K562 treated with DMSO at 1 percent for 48 hours (cell line): Measurements from ENCODE around the gene CEP192. TPM values are rescaled to one million over a fixed set of nuclear protein-coding genes. Genes with fewer than 3 reads are reported as not detected.

Experiments used
- total RNA-seq: library from RNA; unstranded; fragments of 300-600 nt; gene quantifications from 2 replicates; pipeline ENCODE4 v1.2.3, GENCODE V29; 2022; ENCODE audit warnings: low replicate concordance; ENCODE audit errors: extremely low read depth

Gene CEP192
- not detected in 2 replicates for total RNA-seq

GRCh38 chr18:12990967-12991820 is at the start of gene CEP192:
Gene CEP192 (plus strand): TSS chr18:12991362. CDS start chr18:12999425, 8,063 bp downstream.

GRCh38 chr18:12947285-12948049 is 43.7 kb upstream of the CEP192 start, which contains the start of gene SEH1L:
Gene SEH1L (plus strand): TSS chr18:12948011. CDS start chr18:12948122, 111 bp downstream.

Other genes starting within 250 kb of the CEP192 start
- not detected in 2 replicates for gene PTPN2, start 107.1 kb upstream of the CEP192 start, total RNA-seq
- not detected in 2 replicates for gene SEH1L, start 43.4 kb upstream of the CEP192 start, total RNA-seq
- not detected in 2 replicates for gene LDLRAD4, start 227.4 kb downstream of the CEP192 start, total RNA-seq